Glomerular visceral epithelial cell (primary cell): ENCODE results near the gene ODAPH.

ENCODE experiments used
- DNase-seq: peaks from one replicate; pipeline ENCODE4 v3.0.0-alpha.2; 2016; ENCODE audit errors: extremely low spot score

The ODAPH gene

GRCh38 chr4:75544870-75545269 is 11.0 kb upstream of the ODAPH start:
- DNase-seq: no peak

GRCh38 chr4:75545526-75545925 is 10.3 kb upstream of the ODAPH start:
- DNase-seq: peak; percentile 85

DNA sequence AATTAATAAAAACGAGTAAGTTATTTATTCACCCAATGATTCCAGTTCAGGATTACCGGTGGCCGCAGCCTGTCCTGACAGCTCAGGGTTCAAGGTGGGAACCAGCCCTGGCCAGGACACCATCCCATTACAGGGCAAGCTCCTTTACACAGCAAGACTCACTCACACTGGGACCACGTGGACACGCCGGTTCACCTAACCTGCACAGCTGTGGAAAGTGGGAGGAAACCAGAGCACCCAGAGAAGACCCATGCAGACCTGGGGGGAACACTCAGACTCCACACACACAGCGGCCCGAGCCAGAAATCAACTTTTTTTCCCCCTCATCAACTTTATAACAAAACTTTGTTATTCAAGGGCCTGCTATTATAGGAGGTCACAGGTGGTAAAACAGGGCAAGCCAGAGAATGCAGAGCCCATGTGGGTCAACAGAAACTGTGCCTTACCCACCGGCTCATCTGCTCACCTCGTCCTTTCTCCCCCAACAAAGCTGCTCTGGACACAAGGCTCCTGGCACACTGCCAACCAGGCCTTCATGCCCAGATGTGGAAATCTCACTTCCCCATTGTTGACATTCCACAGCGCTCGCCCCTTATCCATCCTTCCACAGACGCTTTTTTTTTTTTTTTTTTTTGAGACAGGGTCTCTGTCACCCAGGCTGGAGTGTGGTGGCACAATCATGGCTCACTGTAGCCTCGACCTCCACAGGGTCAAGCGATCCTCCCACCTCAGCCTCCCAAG is 8.0 kb upstream of the ODAPH start:
- peak; percentile 76 for DNase-seq

GRCh38 chr4:75549019-75549418 is 6.8 kb upstream of the ODAPH start:
- peak; percentile 53 for DNase-seq

DNA sequence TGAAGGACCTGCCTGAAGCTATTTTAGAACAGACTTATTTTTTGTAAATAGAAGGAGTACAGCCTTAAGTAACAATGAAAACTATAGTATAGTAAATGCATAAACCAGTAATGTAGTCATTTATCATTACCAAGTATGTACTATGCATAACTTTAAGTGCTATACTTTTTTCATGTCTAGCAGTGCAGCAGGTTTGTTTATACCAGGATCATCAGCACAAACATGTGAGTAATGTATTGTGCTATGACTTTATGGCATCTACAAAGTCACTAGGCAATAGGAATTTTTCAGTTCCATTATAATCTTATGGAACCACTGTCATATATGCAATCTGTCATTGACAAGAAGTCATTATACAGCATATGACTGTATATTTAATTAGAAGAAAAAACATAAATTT is 3.4 kb upstream of the ODAPH start:
- no peak for DNase-seq

GRCh38 chr4:75557696-75558095 is 1.8 kb downstream of the ODAPH start:
- no peak for DNase-seq

GRCh38 chr4:75561789-75562188 is 5.9 kb downstream of the ODAPH start:
- DNase-seq: peak; percentile 59

GRCh38 chr4:75564023-75564422 is 8.2 kb downstream of the ODAPH start:
- no peak for DNase-seq

- no peak for DNase-seq
Observed at GRCh38 chr4:75565481-75565880, 9.6 kb downstream of the ODAPH start.

DNA sequence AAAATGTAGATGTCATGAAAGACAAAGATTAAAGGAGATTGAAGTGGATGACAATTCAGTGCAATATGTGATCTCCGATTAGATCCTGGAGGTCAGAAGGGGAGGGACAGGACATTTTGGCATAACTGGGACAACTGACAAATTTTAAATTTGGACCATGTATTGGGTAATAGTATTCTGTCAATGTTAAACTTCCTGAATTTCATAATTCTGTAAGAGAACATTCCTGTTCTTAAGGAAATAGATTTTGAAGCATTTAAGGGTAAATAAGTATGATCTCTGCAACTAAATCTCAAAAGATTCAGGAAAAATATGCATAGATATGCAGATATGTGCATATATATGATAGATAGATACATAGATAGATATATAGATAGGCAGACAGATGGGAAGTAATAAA is 11.0 kb downstream of the ODAPH start:
- no peak for DNase-seq

DNA sequence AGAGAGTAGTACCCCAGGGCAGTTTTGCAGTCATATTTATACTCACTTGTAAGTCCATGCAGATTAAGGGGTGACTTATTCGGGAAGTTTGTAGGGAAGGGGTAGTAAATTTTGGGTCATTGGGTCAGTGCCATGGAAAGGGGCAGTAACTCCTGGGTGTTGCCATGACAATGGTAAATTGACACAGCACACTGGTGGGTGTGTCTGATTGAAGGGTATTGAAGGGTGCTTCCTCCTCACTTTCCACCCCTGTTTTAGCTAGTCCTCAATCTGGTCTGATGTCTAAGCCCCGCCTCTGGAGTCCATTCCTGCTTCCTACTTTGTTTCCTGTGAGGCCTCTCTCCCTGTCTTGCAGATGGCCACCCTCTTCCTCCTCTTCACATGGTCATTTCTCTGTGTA is 11.9 kb downstream of the ODAPH start:
- no peak for DNase-seq

GRCh38 chr4:75584067-75584466 is 28.2 kb downstream of the ODAPH start:
- DNase-seq: peak; percentile 56

- DNase-seq: no peak
Observed at GRCh38 chr4:75593393-75593792, 37.5 kb downstream of the ODAPH start.

GRCh38 chr4:75596061-75596460 is 40.2 kb downstream of the ODAPH start:
- no peak for DNase-seq

DNA sequence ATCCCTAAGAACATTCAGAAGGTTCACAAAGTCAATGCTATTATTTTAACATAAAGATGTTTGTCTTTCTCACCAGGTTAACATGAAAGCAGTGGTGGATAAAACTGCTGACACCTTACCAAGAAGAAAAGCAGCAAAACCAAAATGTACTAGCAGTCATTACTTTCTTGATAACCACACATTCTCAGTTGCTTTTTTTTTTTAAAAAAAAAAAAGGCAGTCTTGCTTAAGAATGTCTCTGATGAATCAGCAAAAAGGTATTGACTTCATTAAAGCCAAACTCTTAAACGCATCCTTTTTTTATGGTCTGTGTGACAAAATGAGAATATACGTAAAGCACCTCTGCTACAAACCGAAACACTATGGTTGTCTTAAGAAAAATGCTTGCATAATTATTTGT is 42.5 kb downstream of the ODAPH start:
- DNase-seq: peak; percentile 35

- DNase-seq: no peak
Observed at GRCh38 chr4:75599647-75600046, 43.8 kb downstream of the ODAPH start.

DNA sequence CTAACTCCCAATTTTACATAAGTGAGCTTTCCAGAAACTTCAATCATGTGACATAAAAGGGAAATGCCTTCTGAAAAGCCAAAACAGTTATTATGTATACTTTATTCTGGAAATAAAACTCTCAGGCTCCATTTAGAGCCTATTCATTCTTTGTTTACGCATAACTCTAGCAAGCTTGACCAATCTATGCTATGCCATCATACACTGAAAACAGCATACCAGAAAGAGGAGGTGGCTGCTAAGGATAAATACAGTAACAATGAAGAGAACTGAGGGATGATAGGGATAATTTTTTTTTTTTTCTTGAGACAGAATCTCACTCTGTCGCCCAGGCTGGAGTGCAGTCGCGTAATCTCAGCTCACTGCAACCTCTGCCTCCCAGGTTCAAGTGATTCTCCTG is 50.1 kb downstream of the ODAPH start:
- no peak for DNase-seq

GRCh38 chr4:75612306-75612705 is 56.4 kb downstream of the ODAPH start:
- DNase-seq: no peak
